C4-2B (cell line): ENCODE measurements around the gene ARMC9.

Experiments used
- ZFX ChIP-seq: fragments of 450-650 bp; IDR thresholded peaks from 2 replicates; pipeline ENCODE4 v1.6.1; 2017
- TF ChIP-seq, protein P1 (sequence below): fragments of 450-650 bp; conservative IDR thresholded peaks from 2 replicates; pipeline ENCODE4 v1.5.1; 2017; ENCODE audit warnings: mild to moderate bottlenecking

DNA sequence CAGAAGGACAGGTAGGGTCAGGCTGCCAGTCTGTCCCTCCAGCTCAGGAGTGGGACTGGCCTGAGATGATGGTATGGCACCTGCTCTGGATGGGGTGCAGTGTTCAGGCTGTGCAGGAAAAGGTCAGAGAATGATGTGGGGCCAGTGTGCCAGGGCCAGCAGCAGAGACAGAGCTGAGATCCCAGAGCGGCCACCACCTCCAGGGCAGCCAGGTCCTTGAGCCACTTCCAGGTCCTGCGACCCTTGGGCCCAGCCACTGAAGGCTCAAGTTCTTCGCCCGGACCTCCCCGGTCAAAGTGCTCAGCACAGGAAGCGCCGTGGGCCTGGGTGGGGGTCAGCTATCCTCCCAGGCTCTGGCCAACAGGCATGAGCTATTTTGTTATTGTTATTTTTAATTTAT, 12.1 kb upstream of the ARMC9 start:
- TF ChIP-seq, protein P1, sequence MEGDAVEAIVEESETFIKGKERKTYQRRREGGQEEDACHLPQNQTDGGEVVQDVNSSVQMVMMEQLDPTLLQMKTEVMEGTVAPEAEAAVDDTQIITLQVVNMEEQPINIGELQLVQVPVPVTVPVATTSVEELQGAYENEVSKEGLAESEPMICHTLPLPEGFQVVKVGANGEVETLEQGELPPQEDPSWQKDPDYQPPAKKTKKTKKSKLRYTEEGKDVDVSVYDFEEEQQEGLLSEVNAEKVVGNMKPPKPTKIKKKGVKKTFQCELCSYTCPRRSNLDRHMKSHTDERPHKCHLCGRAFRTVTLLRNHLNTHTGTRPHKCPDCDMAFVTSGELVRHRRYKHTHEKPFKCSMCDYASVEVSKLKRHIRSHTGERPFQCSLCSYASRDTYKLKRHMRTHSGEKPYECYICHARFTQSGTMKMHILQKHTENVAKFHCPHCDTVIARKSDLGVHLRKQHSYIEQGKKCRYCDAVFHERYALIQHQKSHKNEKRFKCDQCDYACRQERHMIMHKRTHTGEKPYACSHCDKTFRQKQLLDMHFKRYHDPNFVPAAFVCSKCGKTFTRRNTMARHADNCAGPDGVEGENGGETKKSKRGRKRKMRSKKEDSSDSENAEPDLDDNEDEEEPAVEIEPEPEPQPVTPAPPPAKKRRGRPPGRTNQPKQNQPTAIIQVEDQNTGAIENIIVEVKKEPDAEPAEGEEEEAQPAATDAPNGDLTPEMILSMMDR, result no peak
- no peak for TF ChIP-seq ZFX
